Activated CD8-positive, alpha-beta memory T cell treated with anti-CD3 and anti-CD28 coated beads for 1 hour (primary cell): ENCODE results near the gene C14orf119.

Source experiments
- DNase-seq, 2 donors: peaks; one replicate each; pipeline ENCODE4 v3.0.0-alpha.2; 2020; ENCODE audit warnings: low read depth in 1 of 2; ENCODE audit errors: extremely low read depth in 1 of 2

Gene C14orf119

DNA sequence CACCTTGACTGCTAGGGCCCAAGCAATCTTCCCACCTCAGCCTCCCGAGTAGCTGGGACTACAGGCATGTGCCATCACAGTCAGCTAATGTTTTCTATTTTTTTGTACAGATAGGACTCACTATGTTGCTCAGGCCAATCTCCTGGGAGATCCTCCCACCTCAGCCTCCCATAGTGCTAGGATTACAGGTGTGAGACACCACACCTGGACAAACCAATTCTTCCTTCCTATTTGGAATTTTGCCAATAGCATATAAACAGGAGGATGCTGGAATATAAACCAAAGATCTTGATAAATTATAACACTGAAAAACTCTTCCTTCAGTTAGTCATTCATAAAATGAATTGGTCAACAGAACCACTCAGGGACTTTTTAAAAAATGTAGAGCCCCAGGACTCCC is 8.7 kb upstream of the C14orf119 start:
- DNase-seq = no peak

DNA sequence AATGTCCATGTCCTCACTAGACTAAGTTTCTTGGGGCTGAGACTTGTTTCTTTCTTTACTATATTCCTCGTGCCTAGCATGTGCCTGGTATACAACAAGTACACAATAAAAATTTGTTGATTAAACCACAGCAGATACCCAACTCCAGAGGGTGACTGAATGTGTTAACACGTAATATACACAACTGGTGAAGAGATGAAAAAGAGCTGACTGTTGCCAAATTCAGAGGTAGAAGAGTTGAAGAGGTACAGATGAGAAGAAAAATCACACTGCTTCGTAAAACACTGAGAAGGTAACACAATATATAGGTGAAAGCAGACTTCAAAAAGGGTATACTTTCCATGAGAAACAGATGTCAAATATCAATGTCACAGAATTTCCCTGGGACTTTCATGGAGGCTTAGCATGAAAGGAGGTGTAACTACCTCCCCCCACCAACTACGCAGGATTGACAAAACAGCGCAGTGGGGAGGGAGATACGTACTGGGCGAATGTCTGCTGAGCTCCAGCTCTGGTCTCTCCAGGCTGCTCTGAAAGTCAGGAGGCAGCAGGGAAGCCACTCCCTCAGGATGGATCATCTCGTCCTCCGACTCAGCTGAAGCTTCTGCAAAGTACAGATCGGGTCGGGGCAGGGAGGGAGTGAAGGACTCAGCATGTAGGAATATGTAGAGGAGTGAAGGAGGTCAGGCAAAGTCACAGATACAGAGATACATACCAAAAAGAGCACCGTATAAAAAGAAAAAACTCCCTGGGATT is 5.6 kb upstream of the C14orf119 start:
- no peak for DNase-seq

- DNase-seq = no peak
Measured at GRCh38 chr14:23090254-23090636, 5.1 kb upstream of the C14orf119 start.

DNA sequence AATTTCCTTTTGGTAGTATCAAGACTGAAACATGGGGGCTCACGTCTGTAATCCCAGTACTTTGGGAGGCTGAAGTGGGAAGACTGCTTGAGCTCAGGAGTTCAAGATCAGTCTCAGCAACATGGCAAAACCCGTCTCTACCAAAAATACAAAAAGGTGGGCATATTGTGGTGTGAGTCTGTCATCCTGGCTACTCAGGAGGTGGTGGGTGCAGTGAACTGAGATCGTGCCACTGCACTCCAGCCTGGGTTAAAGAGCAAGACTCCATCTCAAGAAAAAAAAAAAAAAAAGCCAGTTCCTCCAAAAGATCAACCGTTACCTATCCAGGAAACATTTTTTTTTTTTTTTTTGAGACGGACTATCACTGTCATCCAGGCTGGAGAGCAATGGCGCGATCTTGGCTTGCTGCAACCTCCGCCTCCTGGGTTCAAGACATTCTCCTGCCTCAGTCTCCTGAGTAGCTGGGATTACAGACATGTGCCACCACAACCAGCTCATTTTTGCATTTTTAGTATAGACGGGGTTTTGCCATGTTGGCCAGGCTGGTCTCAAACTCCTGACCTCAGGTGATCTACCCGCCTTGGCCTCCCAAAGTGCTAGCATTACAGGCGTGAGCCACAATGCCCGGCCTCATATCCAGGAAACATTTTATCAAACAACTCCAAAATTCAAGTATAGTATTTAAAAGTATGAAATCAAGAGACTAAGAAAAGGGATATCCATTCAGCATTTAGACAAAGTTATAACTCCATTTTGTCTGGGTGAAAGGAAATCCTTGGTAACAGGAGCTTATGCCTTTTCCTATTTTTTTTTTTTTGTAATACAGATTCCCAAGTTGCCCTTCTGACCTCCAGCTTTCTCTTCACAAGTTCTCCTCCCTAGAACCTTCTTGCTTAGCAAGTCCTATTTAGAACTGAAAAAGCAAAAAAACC is 3.7 kb upstream of the C14orf119 start:
- no peak for DNase-seq

GRCh38 chr14:23093104-23093503 is 2.2 kb upstream of the C14orf119 start:
- no peak for DNase-seq

- DNase-seq = no peak
Measured at GRCh38 chr14:23093526-23093925, 1.8 kb upstream of the C14orf119 start.

- DNase-seq = no peak
Measured at GRCh38 chr14:23093991-23094665, 1.2 kb upstream of the C14orf119 start.

DNA sequence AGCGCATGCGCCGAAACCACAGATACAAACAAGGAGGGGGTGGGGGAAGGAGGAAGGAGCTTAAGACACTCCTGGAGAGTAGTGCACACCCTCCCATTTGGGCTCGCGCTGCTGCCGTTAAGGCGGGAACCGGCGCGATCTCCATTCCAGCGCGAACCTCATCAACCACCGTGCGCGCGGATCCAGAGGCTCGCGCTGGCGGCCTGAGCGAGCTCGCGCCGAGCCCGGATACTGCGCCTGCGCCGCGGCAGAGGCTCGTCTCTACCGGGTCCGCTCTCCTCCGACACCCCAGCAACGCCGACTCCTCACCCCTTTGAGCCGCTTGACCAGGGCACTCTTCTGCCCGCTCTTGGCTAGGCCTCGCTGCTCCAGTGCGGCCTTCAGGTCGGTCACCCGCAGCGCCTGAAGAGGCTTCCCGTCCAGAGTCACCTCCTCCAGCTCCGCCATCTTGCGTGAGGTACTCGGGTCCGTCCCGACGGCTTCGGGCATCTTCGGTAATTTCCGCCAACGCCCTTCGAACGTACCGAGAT is 574 bp upstream of the C14orf119 start, which contains the start of gene ACIN1:
Gene ACIN1 (minus strand): TSS at position 471 of the 530 bp plus-strand sequence. CDS start 24 bp downstream, at position 447.
- peak; percentile 38 to 55 for DNase-seq

DNA sequence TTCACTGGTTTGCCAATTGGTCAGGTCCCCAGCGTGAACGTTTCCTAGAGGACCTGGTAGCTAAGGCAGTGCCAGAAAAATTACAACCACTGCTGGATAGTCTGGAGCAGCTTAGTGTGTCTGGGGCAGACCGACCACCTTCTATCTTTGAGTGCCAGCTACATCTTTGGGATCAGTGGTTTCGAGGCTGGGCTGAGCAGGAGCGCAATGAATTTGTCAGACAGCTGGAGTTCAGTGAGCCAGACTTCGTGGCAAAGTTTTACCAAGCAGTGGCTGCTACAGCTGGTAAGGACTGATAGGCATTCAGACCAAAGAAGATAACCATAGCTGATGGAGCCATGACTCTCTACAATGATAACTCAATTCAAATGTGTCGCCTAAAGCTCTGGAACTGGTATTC is 2.5 kb downstream of the C14orf119 start:
- no peak for DNase-seq

DNA sequence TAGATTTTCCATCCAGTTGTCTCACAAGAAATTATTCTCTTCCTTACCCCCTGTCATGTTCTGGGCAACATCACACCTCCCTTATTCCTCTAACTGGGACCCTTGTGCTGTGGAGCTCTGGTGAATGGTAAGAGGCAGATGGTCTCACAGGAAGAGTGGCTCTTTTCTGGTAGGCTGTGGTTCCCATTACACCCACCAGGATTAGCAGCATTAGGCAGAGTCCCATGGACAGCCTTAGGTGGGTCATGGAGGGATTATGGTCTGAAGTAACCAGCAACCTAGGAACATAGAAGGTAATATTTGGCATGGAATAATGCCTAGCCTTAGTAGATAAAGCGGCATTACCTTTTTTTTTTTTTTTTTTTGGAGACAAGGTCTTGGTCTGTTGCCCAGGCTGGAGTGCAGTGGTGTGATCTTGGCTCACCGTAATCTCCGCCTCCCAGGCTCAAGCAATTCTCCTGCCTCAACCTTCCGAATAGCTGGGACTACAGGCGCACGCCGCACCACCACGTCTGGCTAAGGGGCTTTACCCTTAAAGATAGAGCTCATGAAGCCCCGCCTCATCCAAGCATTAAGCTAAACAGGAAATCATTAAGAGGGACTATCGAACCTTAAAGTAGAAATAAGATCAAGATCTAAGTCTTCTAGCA is 4.0 kb downstream of the C14orf119 start:
- DNase-seq = no peak

GRCh38 chr14:23101213-23101970 is 6.1 kb downstream of the C14orf119 start:
- DNase-seq = no peak

- no peak for DNase-seq
Measured at GRCh38 chr14:23101986-23102625, 6.8 kb downstream of the C14orf119 start.

DNA sequence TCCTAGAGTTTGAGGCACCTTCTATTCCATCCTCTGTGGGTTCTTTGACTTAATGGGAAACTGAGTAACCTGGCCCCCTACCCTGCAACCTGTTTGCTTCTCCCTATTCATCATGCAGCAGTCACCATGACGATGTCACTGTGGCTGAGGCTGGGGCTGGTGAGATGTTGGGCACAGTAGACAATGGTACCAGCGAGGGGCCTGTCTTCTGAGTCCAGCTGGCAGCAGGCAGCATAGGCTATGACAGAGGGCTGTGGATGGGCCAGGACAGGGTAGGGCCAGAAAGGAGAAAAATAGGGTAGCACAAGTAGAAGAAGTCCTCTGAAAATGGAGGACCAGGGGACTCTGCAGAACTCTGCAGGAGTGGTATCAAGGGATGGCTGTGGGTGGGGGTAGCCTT is 7.5 kb downstream of the C14orf119 start:
- DNase-seq = no peak

- DNase-seq = no peak
Measured at GRCh38 chr14:23103581-23103980, 8.3 kb downstream of the C14orf119 start.

- no peak for DNase-seq
Measured at GRCh38 chr14:23104070-23104590, 8.8 kb downstream of the C14orf119 start.

- DNase-seq = no peak
Measured at GRCh38 chr14:23104591-23105347, 9.5 kb downstream of the C14orf119 start, which contains the start of gene CIROP. CIROP (minus strand) TSS chr14:23104989; CDS start chr14:23104920, 69 bp downstream.

DNA sequence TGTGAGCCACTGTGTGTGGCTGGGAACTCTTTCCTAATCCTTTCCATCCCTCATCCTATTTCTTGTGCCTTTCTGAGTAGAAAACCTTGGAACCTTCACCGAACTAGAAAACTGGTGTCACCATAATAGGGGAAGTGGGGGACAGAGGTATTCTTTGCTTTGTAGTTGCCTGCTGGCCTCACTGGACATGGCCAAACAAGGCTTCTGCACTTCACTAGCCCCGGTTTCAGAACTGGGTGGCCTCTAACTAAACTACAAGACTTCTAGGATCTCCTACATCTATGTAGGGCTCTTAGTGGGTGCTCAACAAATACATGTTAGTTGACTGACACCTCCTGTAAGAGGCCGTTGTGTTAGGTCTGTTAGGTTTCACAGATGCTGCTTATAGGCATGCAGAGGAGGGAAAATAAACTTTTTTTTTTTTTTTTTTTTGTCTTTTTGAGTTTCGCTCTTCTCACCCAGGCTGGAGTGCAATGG is 10.1 kb downstream of the C14orf119 start:
- no peak for DNase-seq

- DNase-seq = no peak
Measured at GRCh38 chr14:23106747-23107045, 11.4 kb downstream of the C14orf119 start.
